ENCODE data around the gene METAP1. TPM values are rescaled to one million over a fixed set of nuclear protein-coding genes. Genes with fewer than 3 reads are reported as not detected.

Gene METAP1
- 63.2 and 63.5 TPM in 2 replicates for total RNA-seq (2021)
- long read RNA-seq, transcript METAP1-201 (11 exons, 2,791 nt), result major isoform, 457 of 590 reads
- long read RNA-seq, partial matches to known transcripts, result 10 of 590 reads
- long read RNA-seq, other reads (novel, unspliced or antisense), result 123 of 590 reads

DNA sequence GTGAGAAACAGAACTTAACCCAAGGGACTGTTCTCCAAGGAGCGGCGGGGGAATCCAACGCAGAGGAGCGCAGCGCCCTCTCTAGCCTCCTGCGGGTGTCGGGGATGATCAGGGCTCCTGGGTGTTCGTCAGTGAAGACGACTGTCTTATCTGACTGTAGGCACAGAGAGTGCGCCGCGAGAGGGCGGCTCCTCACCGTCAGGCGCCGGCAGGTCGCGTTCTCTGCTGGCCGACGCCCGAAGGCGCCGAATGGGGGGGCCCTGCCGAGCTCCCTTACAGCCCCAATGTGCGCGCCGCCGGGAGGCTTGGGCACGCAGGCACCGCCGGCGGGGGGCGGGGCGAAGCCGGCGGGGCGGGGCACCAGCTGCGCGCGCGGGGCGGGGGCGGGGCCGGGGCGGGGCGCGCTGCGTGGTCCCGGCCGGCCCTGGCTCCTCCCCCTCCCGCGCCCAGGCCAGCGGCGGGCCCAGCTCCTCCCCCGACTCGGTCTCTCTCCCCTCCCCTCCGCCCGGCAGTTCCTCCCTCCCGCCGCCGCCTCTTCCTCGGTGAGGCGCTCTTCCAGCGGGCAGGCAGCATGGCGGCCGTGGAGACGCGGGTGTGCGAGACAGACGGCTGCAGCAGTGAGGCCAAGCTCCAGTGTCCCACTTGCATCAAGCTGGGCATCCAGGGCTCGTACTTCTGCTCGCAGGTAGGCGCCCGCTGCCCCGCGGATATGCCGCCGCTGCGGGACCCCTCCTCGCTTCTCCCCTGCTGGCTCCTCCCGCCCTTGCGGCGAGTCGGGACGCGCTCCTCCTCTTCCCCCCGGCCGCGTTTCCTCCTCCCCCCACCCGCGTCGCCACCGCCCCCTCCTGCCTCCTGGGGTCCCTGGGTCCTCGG is at the start of gene METAP1:
Gene METAP1, plus strand, starts transcription at position 539 of the 873 bp plus-strand sequence. Its CDS starts 33 bp downstream, at position 572.
- Histone ChIP-seq H2BK5ac (ENCODE audit: insufficient read length, low read length) (peak within 1 kb of the TSS; percentile 93), H2BK20ac (ENCODE audit: low read depth, low read length, poor library complexity, severe bottlenecking) (no peak within 1 kb of the TSS), H3K23ac (ENCODE audit: insufficient read length, low read depth, low read length) (no peak within 1 kb of the TSS), H4K8ac (replicated peaks; ENCODE audit: insufficient read length, low read depth, low read length) (no peak within 1 kb of the TSS), H3T11ph (ENCODE audit: low read length) (no peak within 1 kb of the TSS), H2BK15ac (ENCODE audit: low read depth, low read length) (no peak within 1 kb of the TSS), H3K4ac (ENCODE audit: low read depth, low read length) (no peak within 1 kb of the TSS; the same call in 1 of the 2 replicates), H3K9me3 (ENCODE audit: control insufficient read depth, low read depth, low read length) (no peaks in the 10 kb centered on the region), H2AFZ (ENCODE audit: low read length) (no peak within 1 kb of the TSS), H3K27me3 (ENCODE audit: insufficient read depth, low read length) (no peaks in the 10 kb centered on the region), H3K79me2 (ENCODE audit: insufficient read depth, low read length) (peaks cover 30% of the 10 kb centered on the region), H3K23me2 (ENCODE audit: insufficient read length, low read depth, low read length, poor library complexity, severe bottlenecking) (peaks cover 6% of the 10 kb centered on the region), H3K4me2 (ENCODE audit: insufficient read depth, insufficient read length, low read length) (peak within 1 kb of the TSS; percentile 99), H3K79me1 (ENCODE audit: insufficient read depth, low read depth, low read length, poor library complexity, severe bottlenecking) (no peaks in the 10 kb centered on the region), H3K14ac (ENCODE audit: insufficient read depth, low read length) (peak within 1 kb of the TSS; percentile 100), H2BK120ac (ENCODE audit: low read depth, low read length, poor library complexity, severe bottlenecking) (no peak within 1 kb of the TSS), H3K27ac (ENCODE audit: insufficient read length, low read depth, low read length) (peak within 1 kb of the TSS; percentile 70), H3K9ac (ENCODE audit: extremely low read depth, insufficient read length, low read length) (peak within 1 kb of the TSS; percentile 99), H2AK5ac (ENCODE audit: insufficient read length, low read length) (no peak within 1 kb of the TSS), H2BK12ac (ENCODE audit: insufficient read length, low read depth, low read length) (peak within 1 kb of the TSS; percentile 45), H3K4me1 (ENCODE audit: insufficient read depth, low read length) (no peaks in the 10 kb centered on the region; the same call in 1 of the 2 replicates), H4K91ac (ENCODE audit: insufficient read length, low read depth, low read length) (no peak within 1 kb of the TSS), H3K18ac (ENCODE audit: insufficient read length, low read depth, low read length) (peak within 1 kb of the TSS; percentile 100), H4K20me1 (ENCODE audit: control insufficient read depth, insufficient read depth, insufficient read length) (no peaks in the 10 kb centered on the region), H4K5ac (ENCODE audit: insufficient read length, low read depth, low read length) (peak within 1 kb of the TSS; percentile 90), H3K56ac (ENCODE audit: insufficient read length, low read depth, low read length) (peak within 1 kb of the TSS; percentile 66)
- peak within 1 kb of the TSS; percentile 88 to 94 (median 92) for H3K27ac Mint-ChIP-seq
- H3K36me3 Mint-ChIP-seq (ENCODE audit: insufficient read depth in 1 of 3, low read depth in 3 of 3), result peaks cover 3 to 8% (median 3%) of the 10 kb centered on the region in 3 experiments; a peak in 5 of 7 replicates
- H3K27me3 Mint-ChIP-seq (ENCODE audit: low read depth), result no peaks in the 10 kb centered on the region; the same call in 1 of the 2 replicates
- peaks cover 2 to 3% of the 10 kb centered on the region in 2 experiments; a peak in 4 of 5 replicates for H3K9me3 Mint-ChIP-seq
- DNase-seq, result peak; percentile 97
- WGBS (ENCODE audit: extremely low coverage, insufficient read length, low lambda C conversion rate), result no CpG with 5 or more reads among the region's 94 CpGs
- TF ChIP-seq, protein P1, sequence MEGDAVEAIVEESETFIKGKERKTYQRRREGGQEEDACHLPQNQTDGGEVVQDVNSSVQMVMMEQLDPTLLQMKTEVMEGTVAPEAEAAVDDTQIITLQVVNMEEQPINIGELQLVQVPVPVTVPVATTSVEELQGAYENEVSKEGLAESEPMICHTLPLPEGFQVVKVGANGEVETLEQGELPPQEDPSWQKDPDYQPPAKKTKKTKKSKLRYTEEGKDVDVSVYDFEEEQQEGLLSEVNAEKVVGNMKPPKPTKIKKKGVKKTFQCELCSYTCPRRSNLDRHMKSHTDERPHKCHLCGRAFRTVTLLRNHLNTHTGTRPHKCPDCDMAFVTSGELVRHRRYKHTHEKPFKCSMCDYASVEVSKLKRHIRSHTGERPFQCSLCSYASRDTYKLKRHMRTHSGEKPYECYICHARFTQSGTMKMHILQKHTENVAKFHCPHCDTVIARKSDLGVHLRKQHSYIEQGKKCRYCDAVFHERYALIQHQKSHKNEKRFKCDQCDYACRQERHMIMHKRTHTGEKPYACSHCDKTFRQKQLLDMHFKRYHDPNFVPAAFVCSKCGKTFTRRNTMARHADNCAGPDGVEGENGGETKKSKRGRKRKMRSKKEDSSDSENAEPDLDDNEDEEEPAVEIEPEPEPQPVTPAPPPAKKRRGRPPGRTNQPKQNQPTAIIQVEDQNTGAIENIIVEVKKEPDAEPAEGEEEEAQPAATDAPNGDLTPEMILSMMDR (conservative IDR thresholded peaks at IDR 0.05), result peak; percentile 64
- H3K4me1 Mint-ChIP-seq, result peaks cover 25 to 31% of the 10 kb centered on the region in 2 experiments
- peak within 1 kb of the TSS; percentile 79 to 91 for H3K4me3 Mint-ChIP-seq
